ENCODE data around the gene TMEM87A.
A peak's percentile ranks its signal among the peaks of the same experiment; 100 is the strongest.
"Not testable (repeated sequence)": the region's sequence is repeated elsewhere in the genome, so short reads cannot be mapped to it uniquely, and the experiment has no call there.

Gene TMEM87A

DNA sequence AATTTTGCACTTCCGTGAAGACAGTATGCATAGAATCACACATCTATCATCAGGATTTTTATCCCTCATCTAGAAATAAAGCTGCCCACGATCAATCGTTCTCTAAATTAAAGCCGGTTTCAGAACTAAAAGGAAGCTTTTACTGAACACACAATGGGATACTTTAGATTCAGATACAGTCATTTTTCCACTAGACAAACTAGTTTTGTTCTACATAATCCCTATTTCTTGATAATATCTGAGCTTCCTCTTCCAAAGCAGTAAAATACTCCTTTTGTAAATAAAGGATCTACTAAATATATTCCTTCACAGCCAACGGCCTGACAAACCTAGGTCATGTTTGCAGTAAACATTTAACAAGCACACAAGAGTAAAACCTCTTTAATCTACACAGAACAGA lies 2.2 kb downstream of the TMEM87A start:
- no peak for DNase-seq (ENCODE audit: low read depth)

DNA sequence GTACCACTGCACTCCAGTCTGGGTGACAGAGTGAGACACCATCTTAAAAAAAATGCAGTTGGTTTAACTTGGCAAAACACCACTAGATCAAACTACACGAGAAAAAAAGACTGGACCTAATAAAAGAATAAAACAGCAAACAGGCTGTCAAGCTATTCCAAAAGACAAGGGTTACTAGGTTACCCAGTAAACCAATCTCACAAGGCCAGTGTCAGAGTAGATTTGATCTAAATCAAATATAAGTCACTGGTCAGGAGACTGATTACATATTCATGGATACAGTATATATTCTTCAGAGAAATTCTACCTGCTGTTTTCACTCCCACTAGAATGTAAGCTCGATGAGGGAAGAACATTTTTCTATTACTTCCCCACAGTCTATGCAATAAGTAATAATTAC lies 2.7 kb downstream of the TMEM87A start:
- no peak for DNase-seq (ENCODE audit: low read depth)

GRCh38 chr15:42267286-42267685 lies 5.9 kb downstream of the TMEM87A start:
- DNase-seq (ENCODE audit: low read depth) = no peak

DNA sequence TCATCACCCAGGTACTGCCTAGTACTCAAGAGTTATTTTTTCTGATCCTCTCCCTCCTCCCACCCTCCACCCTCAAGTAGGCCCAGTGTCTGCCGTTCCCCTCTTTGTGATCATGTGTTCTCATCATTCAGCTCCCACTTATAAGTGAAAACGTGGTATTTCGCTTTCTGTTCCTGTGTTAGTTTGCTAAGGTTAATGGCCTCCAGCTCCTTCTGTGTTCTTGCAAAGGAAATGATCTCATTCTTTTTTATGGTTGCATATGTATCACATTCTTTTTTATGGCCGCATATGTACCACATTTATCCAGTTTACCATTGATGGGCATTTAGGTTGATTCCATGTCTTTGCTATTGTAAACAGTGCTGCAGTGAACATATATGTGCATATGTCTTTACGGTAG lies 8.4 kb downstream of the TMEM87A start:
- no peak for DNase-seq (ENCODE audit: low read depth)

GRCh38 chr15:42253300-42253699 lies 19.9 kb downstream of the TMEM87A start:
- no peak for DNase-seq (ENCODE audit: low read depth)

GRCh38 chr15:42240823-42241222 lies 32.4 kb downstream of the TMEM87A start:
- DNase-seq (ENCODE audit: low read depth) = no peak

GRCh38 chr15:42239528-42240182 lies 33.6 kb downstream of the TMEM87A start:
- no peak for DNase-seq (ENCODE audit: low read depth)

DNA sequence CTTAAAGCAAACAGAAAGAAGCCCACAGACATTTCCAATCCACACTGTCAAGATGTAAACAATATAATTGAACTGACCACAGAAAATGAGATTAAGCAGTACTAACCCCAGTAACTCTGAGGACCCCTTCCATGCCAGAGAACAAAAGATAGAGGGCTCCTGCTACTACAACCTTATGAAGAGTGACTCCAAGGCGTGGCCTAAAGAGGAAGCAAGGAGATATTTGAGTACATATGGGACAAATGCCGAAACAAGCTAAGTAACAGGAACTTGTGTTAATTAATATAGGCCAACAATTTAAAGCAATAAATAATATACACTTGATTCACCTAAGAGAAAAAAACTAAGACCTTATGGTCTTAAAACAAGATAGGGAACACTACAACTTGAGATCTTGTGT lies 40.1 kb downstream of the TMEM87A start:
- no peak for DNase-seq (ENCODE audit: low read depth)

DNA sequence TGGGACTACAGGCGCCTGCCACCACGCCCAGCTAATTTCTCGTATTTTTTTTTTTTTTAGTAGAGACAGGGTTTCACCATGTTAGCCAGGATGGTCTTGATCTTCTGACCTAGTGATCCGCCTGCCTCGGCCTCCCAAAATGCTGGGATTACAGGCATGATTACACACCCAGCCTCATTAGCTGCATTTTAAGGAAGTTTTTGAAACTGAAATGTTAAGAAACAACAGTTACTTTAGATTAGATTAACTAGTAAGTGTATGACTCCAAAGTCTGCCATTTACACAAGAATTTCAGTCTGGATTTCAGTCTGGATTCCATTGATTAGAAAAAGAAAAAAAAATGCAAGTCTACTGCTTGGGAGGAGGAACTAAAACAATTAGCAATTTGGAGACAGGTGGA lies 40.6 kb downstream of the TMEM87A start:
- no peak for DNase-seq (ENCODE audit: low read depth)

- DNase-seq (ENCODE audit: low read depth) = no peak
Observed at GRCh38 chr15:42231088-42231487, 42.1 kb downstream of the TMEM87A start.

- DNase-seq (ENCODE audit: low read depth) = not testable (repeated sequence)
Observed at GRCh38 chr15:42228981-42229380, 44.3 kb downstream of the TMEM87A start.

GRCh38 chr15:42228036-42228435 lies 45.2 kb downstream of the TMEM87A start:
- DNase-seq (ENCODE audit: low read depth) = no peak

DNA sequence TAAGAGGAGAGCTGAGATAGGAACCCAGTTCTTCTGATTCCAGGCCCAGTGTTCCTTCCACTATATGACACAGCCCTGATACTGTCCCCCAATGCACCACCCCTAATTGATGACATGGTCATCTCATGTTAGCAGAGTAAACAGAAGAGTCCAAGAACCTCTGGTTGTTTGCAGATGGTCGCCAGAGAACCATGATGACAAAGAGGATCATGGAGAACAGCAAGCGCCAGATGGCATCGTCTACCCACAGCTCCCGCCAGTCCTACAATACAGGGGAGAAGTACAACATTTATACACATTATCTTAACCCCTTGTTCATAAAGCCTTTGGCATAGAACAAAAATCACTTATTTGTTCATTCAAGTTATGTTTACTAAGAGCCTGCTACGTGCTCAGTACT lies 46.6 kb downstream of the TMEM87A start:
- DNase-seq (ENCODE audit: low read depth) = no peak

DNA sequence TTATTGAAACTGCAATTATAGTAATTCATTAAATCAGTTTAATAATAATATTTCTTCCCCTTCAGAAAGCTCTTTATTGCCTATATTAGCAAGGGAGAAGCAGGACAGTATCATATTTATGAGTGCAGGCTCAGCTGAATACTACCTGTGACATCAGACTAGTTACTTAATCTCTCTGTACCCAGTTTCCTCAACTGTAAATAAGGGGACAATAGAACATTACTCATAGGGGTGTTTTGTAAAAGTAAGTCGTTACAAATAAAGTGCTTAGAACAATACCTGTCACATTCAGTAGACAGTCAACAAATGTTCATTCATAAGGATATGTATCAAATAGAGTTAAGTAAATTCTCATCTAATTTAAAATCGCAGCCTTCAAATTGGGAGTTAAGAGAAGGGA lies 53.0 kb downstream of the TMEM87A start:
- DNase-seq (ENCODE audit: low read depth) = no peak

GRCh38 chr15:42218953-42219592 lies 54.2 kb downstream of the TMEM87A start:
- DNase-seq (ENCODE audit: low read depth) = no peak

GRCh38 chr15:42217568-42217967 lies 55.7 kb downstream of the TMEM87A start:
- DNase-seq (ENCODE audit: low read depth) = no peak

GRCh38 chr15:42215913-42216829 lies 57.1 kb downstream of the TMEM87A start:
- no peak for DNase-seq (ENCODE audit: low read depth)

GRCh38 chr15:42214600-42214999 lies 58.6 kb downstream of the TMEM87A start:
- DNase-seq (ENCODE audit: low read depth) = no peak

DNA sequence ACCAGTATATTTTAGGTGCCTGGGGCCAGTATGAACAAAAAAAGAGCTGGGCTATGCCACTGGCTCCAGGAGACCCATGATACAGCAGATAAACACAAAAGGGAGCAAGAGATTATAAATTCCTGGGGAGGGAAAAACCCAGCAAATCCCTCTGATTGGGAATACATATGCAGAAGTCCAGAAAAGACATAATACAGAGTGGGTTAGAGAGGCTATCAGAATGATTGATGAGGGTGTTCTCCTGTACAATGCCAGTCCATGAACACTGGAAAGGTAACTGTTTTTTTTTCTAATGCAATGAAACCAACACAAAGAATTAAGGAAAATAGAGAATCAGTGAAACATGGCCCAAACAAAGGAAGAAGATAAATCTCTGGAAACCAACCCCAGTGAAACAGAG lies 59.7 kb downstream of the TMEM87A start:
- DNase-seq (ENCODE audit: low read depth) = no peak

- no peak for DNase-seq (ENCODE audit: low read depth)
Observed at GRCh38 chr15:42210696-42211095, 62.5 kb downstream of the TMEM87A start.

DNA sequence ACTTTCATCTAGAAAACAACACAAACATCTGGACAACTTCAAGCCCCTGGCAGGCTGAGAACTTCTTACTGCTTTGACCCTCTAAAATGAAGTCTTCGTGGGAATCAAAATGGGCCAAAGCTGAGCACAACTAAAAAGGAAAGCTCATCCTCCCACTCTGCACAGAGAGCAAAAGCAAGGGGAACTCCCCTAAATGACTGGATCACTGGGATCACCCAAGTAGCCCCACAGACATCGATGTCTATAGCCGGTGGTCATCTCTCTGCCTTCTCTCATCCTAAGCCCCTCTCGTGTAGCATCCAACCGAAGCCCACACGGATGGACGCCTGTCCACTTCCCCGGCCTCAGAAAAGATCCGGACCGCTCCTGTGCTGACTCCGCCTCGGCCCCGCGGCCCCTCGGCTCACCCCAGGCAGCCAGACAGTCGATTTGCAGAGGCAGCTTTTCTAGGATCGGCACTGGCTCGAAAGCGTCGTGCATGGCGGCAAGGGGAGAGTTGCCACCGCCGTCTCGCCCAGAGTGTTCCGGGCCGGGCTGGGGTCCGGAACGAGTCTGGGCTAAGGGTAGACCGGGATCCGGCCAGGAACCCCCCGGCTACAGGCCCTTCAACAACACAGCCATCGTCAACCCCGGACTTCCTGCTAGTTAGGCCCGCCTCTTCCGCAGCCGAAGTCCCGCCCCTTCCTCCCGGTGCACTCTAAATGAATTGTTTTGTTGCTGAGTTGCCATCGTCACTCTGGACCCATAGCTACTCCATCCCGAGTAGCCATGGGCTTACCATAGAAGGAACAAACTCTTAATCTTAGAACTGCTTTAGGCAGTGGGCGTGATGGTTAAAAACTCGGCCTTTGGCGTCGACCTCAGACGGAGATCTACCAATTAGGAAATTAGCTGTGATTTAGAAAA lies 65.3 kb downstream of the TMEM87A start, which contains the start of gene VPS39:
TSS of gene VPS39 (minus strand) at position 631 of the 906 bp plus-strand sequence. CDS start at position 480, 151 bp downstream.
- peak; percentile 70 for DNase-seq (ENCODE audit: low read depth)

DNA sequence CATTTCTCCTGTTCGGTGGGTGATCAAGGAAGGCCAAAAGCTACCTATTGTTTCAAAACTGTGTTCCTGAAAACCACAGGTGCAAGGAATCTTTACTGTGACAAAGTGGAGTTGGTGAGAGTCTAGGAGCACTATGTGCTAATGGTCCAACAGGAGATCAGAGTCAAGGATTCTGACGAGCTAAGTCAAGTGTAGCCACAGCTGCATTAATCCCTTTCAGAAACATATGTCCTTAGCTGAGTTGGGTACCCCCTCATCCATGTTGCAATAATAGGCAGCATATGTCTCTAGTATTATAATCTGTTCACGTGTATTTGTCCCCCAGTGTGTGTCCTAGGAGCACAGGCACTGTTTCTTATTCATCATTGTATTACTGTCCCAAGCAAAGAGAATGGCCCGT lies 66.8 kb downstream of the TMEM87A start:
- no peak for DNase-seq (ENCODE audit: low read depth)
